A673 (cell line): ENCODE measurements around the gene LPAR2.
"Not testable (repeated sequence)": the region's sequence is repeated elsewhere in the genome, so short reads cannot be mapped to it uniquely, and the experiment has no call there.

Experiments
- CTCF ChIP-seq: fragments of 300-800, 200-600 bp; sonication (generic); conservative IDR thresholded peaks from 2 replicates; pipeline ENCODE4 v1.5.1; 2017; ENCODE audit warnings: low read depth, mild to moderate bottlenecking, antibody characterized with exemption, low read length, moderate library complexity, mixed read lengths
- EZH2 ChIP-seq: fragments of 200-600 bp; sonication (generic); IDR thresholded peaks from 2 replicates; pipeline ENCODE4 v1.6.1; 2017; ENCODE audit warnings: borderline replicate concordance, low read depth, mild to moderate bottlenecking, mixed read lengths, antibody characterized with exemption, low read length; ENCODE audit not compliant: poor library complexity, severe bottlenecking

DNA sequence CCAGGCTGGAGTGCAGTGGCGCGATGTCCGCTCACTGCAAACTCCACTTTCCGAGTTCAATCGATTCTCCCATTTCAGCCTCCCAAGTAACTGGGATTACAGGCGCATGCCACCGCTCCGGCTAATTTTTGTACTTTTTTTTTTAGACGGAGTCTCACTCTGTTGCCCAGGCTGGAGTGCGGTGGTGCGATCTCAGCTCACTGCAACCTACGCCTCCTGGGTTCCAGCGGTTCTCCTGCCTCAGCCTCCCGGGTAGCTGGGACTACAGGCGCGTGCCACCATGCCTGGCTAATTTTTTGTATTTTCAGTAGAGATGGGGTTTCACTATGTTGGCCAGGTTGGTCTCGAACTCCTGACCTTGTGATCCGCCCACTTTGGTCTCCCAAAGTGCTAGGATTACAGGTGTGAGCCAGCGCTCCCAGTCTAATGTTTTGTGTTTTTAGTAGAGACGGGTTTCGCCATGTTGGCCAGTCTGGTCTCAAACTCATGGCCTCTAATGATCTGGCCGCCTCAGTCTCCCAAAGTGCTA lies 37.5 kb upstream of the LPAR2 start:
- TF ChIP-seq CTCF, EZH2: not testable (repeated sequence)
